Liver (tissue), 9 donors: Measurements from ENCODE around the gene FOXI1. TPM values are rescaled to one million over a fixed set of nuclear protein-coding genes. Genes with fewer than 3 reads are reported as not detected.

Source experiments
- DNase-seq: peaks from one replicate; pipeline ENCODE4 v3.0.0-alpha.2; 2017; ENCODE audit warnings: low spot score
- H3K27ac ChIP-seq, 2 donors: one replicate each; pipeline ENCODE4 v1.7.0; 2013; ENCODE audit warnings: inconsistent platforms in 2 of 2, low read length in 2 of 2, control low read depth in 1 of 2, low read depth in 1 of 2, mild to moderate bottlenecking in 1 of 2
- H3K27me3 ChIP-seq, 4 donors: one replicate each; pipeline versions ENCODE4 v1.6.1 to v1.7.0; 2013; ENCODE audit warnings: low read length in 3 of 4, inconsistent platforms in 1 of 4, mild to moderate bottlenecking in 1 of 4, moderate library complexity in 1 of 4; ENCODE audit not compliant: control insufficient read depth in 4 of 4, insufficient read depth in 4 of 4
- H3K36me3 ChIP-seq, 4 donors: one replicate each; pipeline versions ENCODE4 v1.6.1 to v1.7.0; 2013; ENCODE audit warnings: low read length in 3 of 4, mild to moderate bottlenecking in 3 of 4, low read depth in 1 of 4, moderate library complexity in 1 of 4; ENCODE audit not compliant: control insufficient read depth in 4 of 4, insufficient read depth in 3 of 4
- H3K4me1 ChIP-seq, 4 donors: one replicate each; pipeline versions ENCODE4 v1.6.1 to v1.7.0; 2013; ENCODE audit warnings: low read length in 3 of 4, mild to moderate bottlenecking in 3 of 4, moderate library complexity in 1 of 4; ENCODE audit not compliant: control insufficient read depth in 4 of 4, insufficient read depth in 4 of 4
- H3K4me3 ChIP-seq, 3 donors: one replicate each; pipeline versions ENCODE4 v1.6.1 to v1.7.0; 2013; ENCODE audit warnings: low read length in 3 of 3, control low read depth in 1 of 3, low read depth in 1 of 3, mild to moderate bottlenecking in 1 of 3
- H3K9ac ChIP-seq, 2 donors: one replicate each; pipeline ENCODE4 v1.7.0; 2013; ENCODE audit warnings: low read length in 2 of 2, mild to moderate bottlenecking in 2 of 2, moderate library complexity in 2 of 2, control low read depth in 1 of 2, low read depth in 1 of 2
- H3K9me3 ChIP-seq, 4 donors: one replicate each; pipeline versions ENCODE4 v1.6.1 to v1.7.0; 2013; ENCODE audit warnings: low read length in 3 of 4; ENCODE audit not compliant: control insufficient read depth in 4 of 4
- CTCF ChIP-seq: fragments of 150-350 bp; IDR thresholded peaks from 2 replicates; pipeline ENCODE4 v1.5.1; 2017; ENCODE audit warnings: improper control_type of control experiment, low read depth, low read length; ENCODE audit not compliant: missing input control
- EGR1 ChIP-seq, 2 donors: IDR thresholded peaks; 2 replicates each; pipeline ENCODE4 v1.6.1; 2016 to 2018; ENCODE audit warnings: antibody characterized with exemption in 2 of 2, low read depth in 2 of 2
- FOXA1 ChIP-seq: IDR thresholded peaks from 2 replicates; pipeline ENCODE4 v1.6.1; 2016; ENCODE audit warnings: antibody characterized with exemption
- FOXA2 ChIP-seq: IDR thresholded peaks from 2 replicates; pipeline ENCODE4 v1.6.1; 2016; ENCODE audit warnings: antibody characterized with exemption
- HNF4A ChIP-seq, 2 donors: conservative IDR thresholded peaks; 2 replicates each; pipeline ENCODE4 v1.6.1; 2016; ENCODE audit warnings: antibody characterized with exemption in 2 of 2, mild to moderate bottlenecking in 2 of 2
- HNF4G ChIP-seq: IDR thresholded peaks from 2 replicates; pipeline ENCODE4 v1.6.1; 2016; ENCODE audit warnings: antibody characterized with exemption
- JUND ChIP-seq, 2 donors: IDR thresholded peaks; 2 replicates each; pipeline ENCODE4 v1.6.1; 2016; ENCODE audit warnings: antibody characterized with exemption in 2 of 2
- MAX ChIP-seq: IDR thresholded peaks from 2 replicates; pipeline ENCODE4 v1.6.1; 2016; ENCODE audit warnings: antibody characterized with exemption
- NR2F2 ChIP-seq: IDR thresholded peaks from 2 replicates; pipeline ENCODE4 v1.6.1; 2016; ENCODE audit warnings: antibody characterized with exemption
- RAD21 ChIP-seq, 2 donors: IDR thresholded peaks; 2 replicates each; pipeline ENCODE4 v1.6.1; 2016; ENCODE audit warnings: antibody characterized with exemption in 2 of 2, mild to moderate bottlenecking in 2 of 2
- REST ChIP-seq: IDR thresholded peaks from 2 replicates; pipeline ENCODE4 v1.6.1; 2016; ENCODE audit warnings: antibody characterized with exemption, mild to moderate bottlenecking
- SP1 ChIP-seq: IDR thresholded peaks from 2 replicates; pipeline ENCODE4 v1.6.1; 2018; ENCODE audit warnings: antibody characterized with exemption, mild to moderate bottlenecking
- TAF1 ChIP-seq: conservative IDR thresholded peaks from 2 replicates; pipeline ENCODE4 v1.6.1; 2016; ENCODE audit warnings: antibody characterized with exemption, mild to moderate bottlenecking
- YY1 ChIP-seq: IDR thresholded peaks from 2 replicates; pipeline ENCODE4 v1.6.1; 2016; ENCODE audit warnings: antibody characterized with exemption, mild to moderate bottlenecking
- ZBTB33 ChIP-seq: IDR thresholded peaks from 2 replicates; pipeline ENCODE4 v1.6.1; 2016; ENCODE audit warnings: antibody characterized with exemption
- WGBS: extraction: QIAGEN DNeasy Blood & Tissue Kit; methylation state at CpG from one replicate; pipeline ENCODE4 v1.1.7; 2013; 5-methylcytosine and 5-hydroxymethylcytosine counted together
- polyA plus RNA-seq, 2 donors: library from polyadenylated mRNA; stranded (reverse) in 1 of 2; unstranded in 1 of 2; fragments of 200-250 nt in 1 of 2; fragments of >200 nt in 1 of 2; fragmentation: Nextera tagmentation in 1 of 2; extraction: Ambion mirVana in 1 of 2; gene quantifications; one replicate each; pipeline versions ENCODE4 v1.2.1 to v1.2.3, GENCODE V29; 2013 to 2015
- total RNA-seq, 2 donors: library from RNA; depleted of rRNA; stranded (reverse); fragments of >200 nt; gene quantifications; one replicate each; pipeline ENCODE4 v1.2.3, GENCODE V29; 2014
- donor health status: healthy.
- donor health status: healthy.
- donor health status: healthy.
- donor health status: healthy.
- donor health status: healthy.

Gene FOXI1
- total and polyA plus RNA-seq, 4 donors = not detected

- H3K27me3 ChIP-seq = peaks cover 0 to 3% (median 0%) of the 10 kb centered on the region in 4 donors
- TF ChIP-seq FOXA1 (no peak), HNF4A (conservative IDR thresholded peaks at IDR 0.05) (no peak), TAF1 (no peak), FOXA2 (no peak)
- H3K36me3 ChIP-seq = peaks cover 0 to 2% (median under 1%) of the 10 kb centered on the region in 4 donors
- H3K27ac ChIP-seq = no peak overlapping the region
- 84% methylated on average over 13 of the region's 13 CpGs for WGBS
- no peak overlapping the region for H3K4me3 ChIP-seq
- H3K9ac ChIP-seq = no peak overlapping the region
- H3K9me3 ChIP-seq = no peaks in the 10 kb centered on the region
- no peaks in the 10 kb centered on the region for H3K4me1 ChIP-seq
- DNase-seq = no peak
Observed at GRCh38 chr5:170078931-170079330, 26.8 kb upstream of the FOXI1 start.

- Histone ChIP-seq H3K4me3 (no peak overlapping the region), H3K4me1 (no peaks in the 10 kb centered on the region), H3K27ac (no peak overlapping the region), H3K9ac (no peak overlapping the region), H3K27me3 (peaks cover 0 to 3% (median 0%) of the 10 kb centered on the region in 4 donors), H3K9me3 (no peaks in the 10 kb centered on the region), H3K36me3 (peaks cover 0 to 2% (median under 1%) of the 10 kb centered on the region in 4 donors)
- WGBS = 96% methylated on average over 1 of the region's 1 CpG
- TF ChIP-seq YY1 (no peak), REST (no peak), SP1 (no peak), HNF4G (no peak), FOXA2 (no peak), RAD21 (IDR thresholded peaks at IDR 0.05) (no peak), NR2F2 (no peak)
- DNase-seq = no peak
Observed at GRCh38 chr5:170080217-170080616, 25.5 kb upstream of the FOXI1 start.

- no peak overlapping the region for H3K4me3 ChIP-seq
- H3K27ac ChIP-seq = no peak overlapping the region
- H3K27me3 ChIP-seq = peaks cover 0 to 3% (median 0%) of the 10 kb centered on the region in 4 donors
- 85% methylated on average over 8 of the region's 8 CpGs for WGBS
- H3K9me3 ChIP-seq = peaks cover 0 to under 1% (median 0%) of the 10 kb centered on the region in 4 donors
- H3K36me3 ChIP-seq = peaks cover 0 to 2% (median under 1%) of the 10 kb centered on the region in 4 donors
- no peaks in the 10 kb centered on the region for H3K4me1 ChIP-seq
- H3K9ac ChIP-seq = no peak overlapping the region
- no peak for DNase-seq
- TF ChIP-seq YY1 (no peak), NR2F2 (no peak), REST (no peak), TAF1 (no peak), HNF4A (conservative IDR thresholded peaks at IDR 0.05) (no peak), RAD21 (IDR thresholded peaks at IDR 0.05) (no peak), EGR1 (IDR thresholded peaks at IDR 0.05; ENCODE audit: low read depth in 2 of 2) (no peak), HNF4G (no peak), JUND (IDR thresholded peaks at IDR 0.05) (no peak), FOXA1 (no peak), MAX (no peak), CTCF (no peak), ZBTB33 (no peak)
Observed at GRCh38 chr5:170080786-170081445, 24.8 kb upstream of the FOXI1 start.
